Activated CD4-positive, alpha-beta T cell treated with anti-CD3 and anti-CD28 coated beads, Interleukin-10, Interleukin-2, amounts not matched to agents 100 ng/mL and 50 ng/mL, durations not matched to agents 16 hours and 8 hours (primary cell): ENCODE results near the gene NME7.

ENCODE experiments used
- DNase-seq: peaks from one replicate; pipeline ENCODE4 v3.0.0-alpha.2; 2020

The NME7 gene

GRCh38 chr1:169103480-169103893 lies 264.1 kb downstream of the NME7 start:
- no peak for DNase-seq

GRCh38 chr1:169103002-169103401 lies 264.6 kb downstream of the NME7 start:
- DNase-seq: no peak

- DNase-seq: no peak
These were observed 265.0 kb downstream of the NME7 start for GRCh38 chr1:169102567-169102966.

GRCh38 chr1:169100651-169101088 lies 266.9 kb downstream of the NME7 start:
- no peak for DNase-seq

- no peak for DNase-seq
These were observed 267.4 kb downstream of the NME7 start for GRCh38 chr1:169100208-169100607.

GRCh38 chr1:169099561-169099960 lies 268.0 kb downstream of the NME7 start:
- DNase-seq: no peak

GRCh38 chr1:169098380-169098779 lies 269.2 kb downstream of the NME7 start:
- no peak for DNase-seq

- DNase-seq: no peak
These were observed 272.6 kb downstream of the NME7 start for GRCh38 chr1:169094897-169095569.

GRCh38 chr1:169092399-169092798 lies 275.2 kb downstream of the NME7 start:
- no peak for DNase-seq

- DNase-seq: no peak
These were observed 276.1 kb downstream of the NME7 start for GRCh38 chr1:169091480-169091941.

GRCh38 chr1:169090900-169091311 lies 276.7 kb downstream of the NME7 start:
- DNase-seq: no peak

GRCh38 chr1:169090308-169090899 lies 277.2 kb downstream of the NME7 start:
- DNase-seq: no peak

- no peak for DNase-seq
These were observed 277.8 kb downstream of the NME7 start for GRCh38 chr1:169089776-169090175.

GRCh38 chr1:169087876-169088275 lies 279.7 kb downstream of the NME7 start:
- no peak for DNase-seq

- no peak for DNase-seq
These were observed 280.8 kb downstream of the NME7 start for GRCh38 chr1:169086603-169087455.

GRCh38 chr1:169085911-169086310 lies 281.7 kb downstream of the NME7 start:
- no peak for DNase-seq
